Measurements from ENCODE around the gene EGLN2.
"Not testable (repeated sequence)": the region's sequence is repeated elsewhere in the genome, so short reads cannot be mapped to it uniquely, and the experiment has no call there.

The EGLN2 gene

GRCh38 chr19:40836754-40837429, 37.9 kb downstream of the EGLN2 start:
- TF ChIP-seq REST (IDR thresholded peaks at IDR 0.05; ENCODE audit: insufficient replicate concordance, low read depth): no peak
- TF ChIP-seq CTCF (IDR thresholded peaks at IDR 0.05; ENCODE audit: insufficient read depth, low read length): no peak
- TF ChIP-seq SPI1 (IDR thresholded peaks at IDR 0.05; ENCODE audit: borderline replicate concordance, low read depth): no peak
- TF ChIP-seq POLR2AphosphoS5 (IDR thresholded peaks at IDR 0.05; ENCODE audit: low read depth): no peak
- TF ChIP-seq GABPA (IDR thresholded peaks at IDR 0.05; ENCODE audit: low read depth): no peak
- Histone ChIP-seq H3K27ac (replicated peaks) (no peak overlapping the region), H3K4me3 (replicated peaks; ENCODE audit: insufficient read depth, low read length) (no peak overlapping the region), H3K27me3 (ENCODE audit: insufficient read depth, poor library complexity, severe bottlenecking) (no peaks in the 10 kb centered on the region)
- DNase-seq (ENCODE audit: low read depth in 1 of 2, low spot score in 1 of 2): no peak

GRCh38 chr19:40838477-40838876, 39.5 kb downstream of the EGLN2 start:
- not testable (repeated sequence) for H3K4me3 ChIP-seq (replicated peaks; ENCODE audit: insufficient read depth, low read length); DNase-seq (ENCODE audit: low read depth in 1 of 2, low spot score in 1 of 2); H3K27ac ChIP-seq (replicated peaks); H3K27me3 ChIP-seq (ENCODE audit: insufficient read depth, poor library complexity, severe bottlenecking)

GRCh38 chr19:40842012-40842411, 43.0 kb downstream of the EGLN2 start:
- not testable (repeated sequence) for H3K27me3 ChIP-seq (ENCODE audit: insufficient read depth, poor library complexity, severe bottlenecking); H3K4me3 ChIP-seq (replicated peaks; ENCODE audit: insufficient read depth, low read length); H3K27ac ChIP-seq (replicated peaks); DNase-seq (ENCODE audit: low read depth in 1 of 2, low spot score in 1 of 2)

- Histone ChIP-seq H3K27ac (replicated peaks) (peak overlapping the region; percentile 75), H3K4me3 (replicated peaks; ENCODE audit: insufficient read depth, low read length) (peak overlapping the region; percentile 18; the same call in 1 of the 2 replicates)
- H3K27me3 ChIP-seq (ENCODE audit: insufficient read depth, poor library complexity, severe bottlenecking); DNase-seq (ENCODE audit: low read depth in 1 of 2, low spot score in 1 of 2): not testable (repeated sequence)
Observed at GRCh38 chr19:40842997-40843652, 44.1 kb downstream of the EGLN2 start.

- TF ChIP-seq SPI1 (IDR thresholded peaks at IDR 0.05; ENCODE audit: borderline replicate concordance, low read depth) (peak; percentile 42; the same call in 1 of the 2 replicates), POLR2AphosphoS5 (IDR thresholded peaks at IDR 0.05; ENCODE audit: low read depth) (peak; percentile 41; the same call in 1 of the 2 replicates)
- peak overlapping the region; percentile 75 for H3K27ac ChIP-seq (replicated peaks)
- not testable (repeated sequence) for H3K4me3 ChIP-seq (replicated peaks; ENCODE audit: insufficient read depth, low read length); H3K27me3 ChIP-seq (ENCODE audit: insufficient read depth, poor library complexity, severe bottlenecking)
- DNase-seq (ENCODE audit: low read depth in 1 of 2, low spot score in 1 of 2): peak; percentile 45 to 91
Observed at GRCh38 chr19:40843653-40844052, 44.7 kb downstream of the EGLN2 start.

GRCh38 chr19:40846722-40847121, 47.7 kb downstream of the EGLN2 start:
- H3K27ac ChIP-seq (replicated peaks); DNase-seq (ENCODE audit: low read depth in 1 of 2, low spot score in 1 of 2); H3K4me3 ChIP-seq (replicated peaks; ENCODE audit: insufficient read depth, low read length); H3K27me3 ChIP-seq (ENCODE audit: insufficient read depth, poor library complexity, severe bottlenecking): not testable (repeated sequence)

- H3K27me3 ChIP-seq (ENCODE audit: insufficient read depth, poor library complexity, severe bottlenecking); DNase-seq (ENCODE audit: low read depth in 1 of 2, low spot score in 1 of 2); H3K27ac ChIP-seq (replicated peaks); H3K4me3 ChIP-seq (replicated peaks; ENCODE audit: insufficient read depth, low read length): not testable (repeated sequence)
Observed at GRCh38 chr19:40850277-40850676, 51.3 kb downstream of the EGLN2 start, which contains the start of gene CYP2A6. TSS of gene CYP2A6 (minus strand) at chr19:40850447. CDS start at chr19:40850426, 21 bp downstream.

- not testable (repeated sequence) for DNase-seq (ENCODE audit: low read depth in 1 of 2, low spot score in 1 of 2); H3K4me3 ChIP-seq (replicated peaks; ENCODE audit: insufficient read depth, low read length); H3K27me3 ChIP-seq (ENCODE audit: insufficient read depth, poor library complexity, severe bottlenecking); H3K27ac ChIP-seq (replicated peaks)
Observed at GRCh38 chr19:40852467-40853152, 53.6 kb downstream of the EGLN2 start.

Data from HL-60 (cell line).